ENCODE results near the gene SHISA9.
"Not testable (repeated sequence)": the region's sequence is repeated elsewhere in the genome, so short reads cannot be mapped to it uniquely, and the experiment has no call there.

The SHISA9 gene

GRCh38 chr16:12901597-12902461, at the start of gene SHISA9:
TSS of gene SHISA9 (plus strand) at chr16:12901598.
- H3K36me3 Mint-ChIP-seq, result no peaks in the 10 kb centered on the region
- peaks cover 3% of the 10 kb centered on the region for H3K4me1 Mint-ChIP-seq (ENCODE audit: low read depth)
- H3K4me3 Mint-ChIP-seq, result peak within 1 kb of the TSS; percentile 2
- no peak within 1 kb of the TSS for H3K27ac Mint-ChIP-seq
- peaks cover 20% of the 10 kb centered on the region for H3K27me3 Mint-ChIP-seq
- H3K9me3 Mint-ChIP-seq (ENCODE audit: low read depth), result no peaks in the 10 kb centered on the region

DNA sequence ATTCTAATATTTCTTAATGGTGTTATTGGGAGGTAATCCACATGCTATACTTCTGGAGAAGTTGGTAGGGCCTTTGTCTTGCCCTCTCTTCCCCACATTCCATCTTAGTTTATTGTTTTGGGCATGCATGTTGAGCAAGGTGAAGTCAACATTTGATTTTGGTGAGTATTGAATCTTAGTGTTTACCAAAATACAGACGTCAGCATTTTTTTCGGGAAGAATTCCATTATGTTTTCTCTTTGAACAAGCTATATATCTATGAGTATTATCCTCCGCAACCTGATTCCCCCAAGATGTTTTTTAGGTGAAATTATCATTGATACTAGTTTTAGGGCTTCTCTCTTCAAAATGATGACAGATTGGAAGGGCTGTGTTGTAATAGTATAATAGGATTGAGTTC, 47.4 kb upstream of the SHISA9 start:
- H3K27me3 Mint-ChIP-seq, result peaks cover 3% of the 10 kb centered on the region

GRCh38 chr16:12857435-12857834, 44.0 kb upstream of the SHISA9 start:
- H3K27me3 Mint-ChIP-seq; H3K27ac Mint-ChIP-seq; H3K4me1 Mint-ChIP-seq (ENCODE audit: low read depth); H3K4me3 Mint-ChIP-seq; H3K9me3 Mint-ChIP-seq (ENCODE audit: low read depth); H3K36me3 Mint-ChIP-seq: not testable (repeated sequence)

More for the DNA sequence above, 47.4 kb upstream of the SHISA9 start:
- H3K36me3 Mint-ChIP-seq, result no peaks in the 10 kb centered on the region
- H3K27ac Mint-ChIP-seq, result no peak overlapping the region
- H3K4me1 Mint-ChIP-seq (ENCODE audit: low read depth), result no peaks in the 10 kb centered on the region
- H3K4me3 Mint-ChIP-seq, result no peak overlapping the region
- peaks cover 5% of the 10 kb centered on the region for H3K9me3 Mint-ChIP-seq (ENCODE audit: low read depth)

- H3K36me3 Mint-ChIP-seq, result no peaks in the 10 kb centered on the region
- H3K27ac Mint-ChIP-seq, result no peak overlapping the region
Measured at GRCh38 chr16:12862327-12862726, 39.1 kb upstream of the SHISA9 start.

GRCh38 chr16:12862941-12863340, 38.5 kb upstream of the SHISA9 start:
- Mint-ChIP-seq H3K36me3 (no peaks in the 10 kb centered on the region), H3K4me1 (ENCODE audit: low read depth) (no peaks in the 10 kb centered on the region), H3K4me3 (no peak overlapping the region), H3K27ac (no peak overlapping the region), H3K9me3 (ENCODE audit: low read depth) (no peaks in the 10 kb centered on the region), H3K27me3 (peaks cover 6% of the 10 kb centered on the region)

More at GRCh38 chr16:12862327-12862726, 39.1 kb upstream of the SHISA9 start:
- Mint-ChIP-seq H3K4me1 (ENCODE audit: low read depth) (no peaks in the 10 kb centered on the region), H3K9me3 (ENCODE audit: low read depth) (no peaks in the 10 kb centered on the region), H3K27me3 (peaks cover 6% of the 10 kb centered on the region), H3K4me3 (no peak overlapping the region)

GRCh38 chr16:12866981-12867551, 34.3 kb upstream of the SHISA9 start:
- Mint-ChIP-seq H3K9me3 (ENCODE audit: low read depth) (no peaks in the 10 kb centered on the region), H3K27ac (no peak overlapping the region), H3K4me1 (ENCODE audit: low read depth) (no peaks in the 10 kb centered on the region), H3K27me3 (peaks cover 8% of the 10 kb centered on the region), H3K4me3 (no peak overlapping the region), H3K36me3 (no peaks in the 10 kb centered on the region)

DNA sequence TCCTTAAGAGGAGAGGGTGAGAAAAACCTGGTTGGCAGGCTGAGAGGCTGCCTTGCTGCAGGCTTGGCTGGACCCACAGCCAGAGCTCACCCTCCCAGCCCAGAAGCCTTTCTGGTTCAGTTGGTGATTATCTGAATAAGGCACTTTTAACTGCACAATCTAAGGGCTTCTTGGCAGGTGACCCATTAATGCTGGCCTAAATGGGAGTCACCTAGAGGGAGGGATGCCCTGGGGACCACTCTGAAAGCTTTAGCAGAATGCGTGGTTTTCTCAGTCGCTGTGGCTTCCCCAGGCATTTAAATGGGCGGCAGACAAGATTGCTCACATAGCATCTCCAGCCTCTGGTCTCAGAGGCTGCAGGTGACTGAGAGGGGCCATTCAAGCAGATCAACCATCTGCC, 33.2 kb upstream of the SHISA9 start:
- H3K9me3 Mint-ChIP-seq (ENCODE audit: low read depth), result no peaks in the 10 kb centered on the region
- H3K27me3 Mint-ChIP-seq, result peaks cover 6% of the 10 kb centered on the region
- H3K4me3 Mint-ChIP-seq, result no peak overlapping the region
- H3K36me3 Mint-ChIP-seq, result no peaks in the 10 kb centered on the region
- no peak overlapping the region for H3K27ac Mint-ChIP-seq
- no peaks in the 10 kb centered on the region for H3K4me1 Mint-ChIP-seq (ENCODE audit: low read depth)

- Mint-ChIP-seq H3K4me1 (ENCODE audit: low read depth) (no peaks in the 10 kb centered on the region), H3K4me3 (no peak overlapping the region), H3K36me3 (no peaks in the 10 kb centered on the region), H3K9me3 (ENCODE audit: low read depth) (no peaks in the 10 kb centered on the region), H3K27ac (no peak overlapping the region), H3K27me3 (peaks cover 6% of the 10 kb centered on the region)
Measured at GRCh38 chr16:12868788-12869187, 32.6 kb upstream of the SHISA9 start.

GRCh38 chr16:12869698-12870427, 31.5 kb upstream of the SHISA9 start:
- Mint-ChIP-seq H3K36me3 (no peaks in the 10 kb centered on the region), H3K4me3 (no peak overlapping the region), H3K4me1 (ENCODE audit: low read depth) (no peaks in the 10 kb centered on the region), H3K9me3 (ENCODE audit: low read depth) (no peaks in the 10 kb centered on the region), H3K27me3 (peaks cover 9% of the 10 kb centered on the region), H3K27ac (no peak overlapping the region)

GRCh38 chr16:12871784-12872183, 29.6 kb upstream of the SHISA9 start:
- H3K36me3 Mint-ChIP-seq, result no peaks in the 10 kb centered on the region

DNA sequence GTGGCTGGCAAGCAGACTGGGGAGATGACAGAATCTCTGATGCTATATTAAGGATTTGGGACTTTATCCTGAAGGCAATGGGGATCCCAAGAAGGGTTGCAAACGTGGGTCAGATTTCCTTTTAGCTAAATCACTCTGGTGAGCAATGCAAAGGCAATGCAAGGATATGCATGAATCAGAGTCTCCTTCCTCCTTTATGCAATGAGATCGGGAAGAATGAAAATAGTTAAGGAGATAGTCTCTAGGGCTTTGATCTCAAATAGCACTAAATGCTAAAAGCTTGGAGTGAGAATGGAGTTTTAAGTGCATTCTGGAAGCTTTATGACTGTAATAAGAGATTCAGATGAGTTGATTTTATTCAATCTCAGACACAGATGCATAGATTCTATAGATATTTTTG, 27.2 kb upstream of the SHISA9 start:
- Mint-ChIP-seq H3K4me3 (no peak overlapping the region), H3K4me1 (ENCODE audit: low read depth) (no peaks in the 10 kb centered on the region), H3K9me3 (ENCODE audit: low read depth) (no peaks in the 10 kb centered on the region), H3K36me3 (no peaks in the 10 kb centered on the region), H3K27me3 (peaks cover 10% of the 10 kb centered on the region), H3K27ac (no peak overlapping the region)

More at GRCh38 chr16:12871784-12872183, 29.6 kb upstream of the SHISA9 start:
- Mint-ChIP-seq H3K4me1 (ENCODE audit: low read depth) (no peaks in the 10 kb centered on the region), H3K27me3 (peaks cover 6% of the 10 kb centered on the region), H3K4me3 (no peak overlapping the region), H3K9me3 (ENCODE audit: low read depth) (no peaks in the 10 kb centered on the region), H3K27ac (no peak overlapping the region)

DNA sequence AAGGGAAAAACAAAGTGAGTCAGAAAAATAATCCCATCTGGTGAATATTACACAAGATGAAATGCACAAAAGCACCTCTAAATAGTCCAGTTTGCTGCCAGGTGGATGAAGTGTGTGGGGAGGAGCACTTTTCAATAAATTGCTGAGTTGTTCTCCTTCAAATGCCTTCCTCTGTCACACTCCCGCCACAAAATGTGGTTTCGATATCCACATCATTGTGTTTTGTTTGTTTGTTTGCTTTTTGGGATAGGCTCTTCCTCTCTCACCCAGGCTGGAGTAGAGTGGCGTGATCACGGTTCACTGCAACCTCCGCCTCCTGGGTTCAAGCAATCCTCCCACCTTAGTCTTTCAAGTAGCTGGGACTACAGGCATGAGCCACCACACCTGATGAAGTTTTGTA, 24.6 kb upstream of the SHISA9 start:
- Mint-ChIP-seq H3K27ac (no peak overlapping the region), H3K36me3 (no peaks in the 10 kb centered on the region), H3K4me3 (no peak overlapping the region), H3K27me3 (peaks cover 10% of the 10 kb centered on the region), H3K4me1 (ENCODE audit: low read depth) (no peaks in the 10 kb centered on the region), H3K9me3 (ENCODE audit: low read depth) (no peaks in the 10 kb centered on the region)

GRCh38 chr16:12878973-12879372, 22.4 kb upstream of the SHISA9 start:
- H3K4me3 Mint-ChIP-seq, result no peak overlapping the region
- H3K36me3 Mint-ChIP-seq, result no peaks in the 10 kb centered on the region
- no peaks in the 10 kb centered on the region for H3K4me1 Mint-ChIP-seq (ENCODE audit: low read depth)
- peaks cover 7% of the 10 kb centered on the region for H3K27me3 Mint-ChIP-seq
- no peak overlapping the region for H3K27ac Mint-ChIP-seq
- H3K9me3 Mint-ChIP-seq (ENCODE audit: low read depth), result no peaks in the 10 kb centered on the region

DNA sequence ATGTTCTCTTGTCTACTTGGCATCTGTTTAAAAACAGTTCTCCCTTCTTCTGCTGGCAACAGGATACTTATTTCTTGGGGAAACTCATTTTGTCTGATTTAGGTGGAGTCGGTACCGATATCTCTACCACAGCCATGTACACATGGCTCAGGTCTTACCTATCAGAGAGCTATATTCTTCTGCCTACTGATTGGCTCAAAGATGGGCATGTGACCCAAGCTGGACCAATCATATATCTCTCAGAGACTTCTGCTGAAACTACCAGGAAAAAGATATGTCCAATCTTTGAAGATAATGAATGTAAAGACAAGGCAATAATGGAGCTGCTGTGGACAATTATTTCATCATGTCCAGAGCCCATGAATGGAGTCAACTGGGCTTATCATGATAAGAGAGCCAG, 21.6 kb upstream of the SHISA9 start:
- Mint-ChIP-seq H3K27me3 (peaks cover 7% of the 10 kb centered on the region), H3K4me1 (ENCODE audit: low read depth) (no peaks in the 10 kb centered on the region), H3K27ac (no peak overlapping the region), H3K9me3 (ENCODE audit: low read depth) (no peaks in the 10 kb centered on the region), H3K4me3 (no peak overlapping the region), H3K36me3 (no peaks in the 10 kb centered on the region)

DNA sequence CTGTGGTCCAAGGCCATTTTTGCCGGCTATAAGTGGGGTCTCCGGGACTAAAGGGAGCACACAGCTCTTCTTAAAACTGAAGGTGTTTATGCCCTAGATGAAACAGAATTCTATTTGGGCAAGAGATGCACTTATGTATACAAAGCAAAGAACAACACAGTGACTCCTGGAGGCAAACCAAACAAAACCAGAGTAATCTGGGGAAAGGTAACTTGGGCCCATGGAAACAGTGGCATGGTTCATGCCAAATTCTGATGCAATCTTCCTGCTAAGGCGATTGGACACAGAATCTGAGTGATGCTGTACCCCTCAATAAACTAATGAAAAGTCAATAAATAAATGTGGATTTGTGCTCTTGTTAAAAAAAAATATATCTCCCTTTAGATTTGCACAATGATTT, 20.2 kb upstream of the SHISA9 start:
- Mint-ChIP-seq H3K27me3 (peaks cover 15% of the 10 kb centered on the region), H3K27ac (no peak overlapping the region), H3K4me1 (ENCODE audit: low read depth) (no peaks in the 10 kb centered on the region), H3K9me3 (ENCODE audit: low read depth) (peaks cover 4% of the 10 kb centered on the region), H3K36me3 (no peaks in the 10 kb centered on the region), H3K4me3 (no peak overlapping the region)

All from activated naive CD8-positive, alpha-beta T cell (primary cell).